Hippocampal formation (tissue), 2 donors: Measurements from ENCODE around the gene NEXN.

Source experiments
- DNase-seq, 2 donors: peaks; one replicate each; lab custom pipeline; 2025; lab: John Stamatoyannopoulos, UW

Gene NEXN

DNA sequence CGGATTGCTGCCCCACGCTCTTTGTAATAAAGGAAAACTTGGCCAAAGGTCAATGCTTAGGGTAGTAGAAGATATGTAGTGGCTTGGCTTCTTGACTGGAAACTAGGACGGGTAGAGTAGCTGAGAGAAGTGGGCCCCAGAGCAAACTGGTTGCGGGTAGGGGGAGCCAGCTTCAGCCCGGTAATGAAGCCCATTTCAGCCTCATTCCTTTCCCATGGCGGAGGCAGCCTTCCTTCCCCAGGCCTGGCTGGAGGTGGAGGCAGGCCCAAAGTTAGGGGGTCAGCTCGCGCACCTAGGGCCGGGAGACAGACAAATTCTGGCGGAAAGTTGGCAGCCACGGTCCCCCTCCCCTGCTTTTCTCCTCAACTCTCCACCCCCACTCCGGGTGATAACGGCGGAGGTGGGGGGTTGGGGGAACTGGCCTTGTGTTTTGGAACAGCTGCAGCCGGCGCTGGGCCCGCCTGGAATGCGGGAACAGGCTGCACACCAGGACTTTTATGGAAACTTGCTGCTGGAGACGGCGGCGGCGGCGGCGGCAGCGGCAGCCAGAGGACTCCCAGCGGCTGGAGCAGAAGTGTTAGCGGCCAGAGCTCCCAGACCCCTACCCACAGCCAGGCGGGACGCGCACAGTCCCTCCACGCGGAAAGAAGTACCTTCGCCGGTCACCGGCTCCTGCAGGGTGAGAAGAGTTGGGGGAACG is at the start of gene NEXN:
Gene NEXN (plus strand): TSS at position 544 of the 700 bp plus-strand sequence. CDS start 27,483 bp downstream, outside the sequence.
- peak in 1 of 2 donors; percentile 49 for DNase-seq

DNA sequence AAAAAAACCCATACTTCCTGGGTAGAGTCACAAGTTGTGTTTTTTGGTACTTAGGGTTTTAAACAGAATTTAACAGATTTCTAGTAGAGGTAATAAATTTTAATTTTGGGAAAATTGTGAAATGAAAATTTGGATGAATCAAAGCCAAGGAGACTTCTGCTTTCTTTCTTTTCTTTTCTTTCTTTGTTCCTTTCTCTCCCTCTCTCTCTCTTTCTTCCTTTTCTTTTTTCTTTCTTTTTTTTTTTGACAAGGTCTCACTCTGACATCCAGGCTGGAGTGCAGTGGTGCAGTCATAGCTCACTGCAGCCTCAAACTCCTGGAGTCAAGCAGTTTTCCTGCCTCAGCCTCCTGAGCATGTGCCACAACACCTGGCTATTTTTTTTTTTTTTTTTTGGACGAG is 46.9 kb upstream of the NEXN start:
- no peak for DNase-seq

DNA sequence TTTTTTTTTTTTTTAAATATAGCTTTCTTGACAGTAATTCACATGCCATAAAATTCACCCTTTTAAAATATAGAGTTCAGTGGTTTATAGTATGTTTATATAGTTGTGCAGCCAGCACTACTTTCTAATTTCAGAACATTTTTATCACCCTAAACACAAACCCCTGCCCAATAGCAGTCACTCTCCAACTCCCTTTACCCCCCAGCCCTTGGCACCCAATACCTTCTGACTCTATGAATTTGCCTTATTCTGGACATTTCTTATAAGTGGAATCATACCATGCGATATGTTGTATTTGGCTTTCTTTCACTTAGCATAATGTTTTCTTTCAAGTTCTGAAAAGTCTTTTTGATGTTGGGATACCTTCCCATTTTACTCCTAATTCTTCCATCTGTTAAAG is 42.5 kb upstream of the NEXN start:
- DNase-seq: no peak

DNA sequence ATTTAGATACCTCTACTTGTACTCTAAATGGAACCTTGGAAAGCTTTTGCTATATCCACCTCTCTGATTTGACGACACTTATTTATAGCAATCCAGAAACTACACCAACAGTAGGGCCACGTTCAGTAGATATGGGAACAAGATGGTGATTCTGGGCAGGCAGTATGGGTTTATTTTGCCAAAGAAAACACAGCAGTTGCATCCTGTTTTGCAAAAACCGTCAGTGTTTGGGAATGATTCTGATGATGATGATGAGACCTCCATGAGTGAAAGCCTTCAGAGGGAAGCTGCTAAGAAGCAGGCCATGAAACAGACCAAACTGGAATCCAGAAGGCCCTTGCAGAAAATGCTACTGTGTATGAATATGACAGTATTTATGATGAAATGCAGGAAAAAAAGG is 41.5 kb upstream of the NEXN start:
- DNase-seq: no peak

DNA sequence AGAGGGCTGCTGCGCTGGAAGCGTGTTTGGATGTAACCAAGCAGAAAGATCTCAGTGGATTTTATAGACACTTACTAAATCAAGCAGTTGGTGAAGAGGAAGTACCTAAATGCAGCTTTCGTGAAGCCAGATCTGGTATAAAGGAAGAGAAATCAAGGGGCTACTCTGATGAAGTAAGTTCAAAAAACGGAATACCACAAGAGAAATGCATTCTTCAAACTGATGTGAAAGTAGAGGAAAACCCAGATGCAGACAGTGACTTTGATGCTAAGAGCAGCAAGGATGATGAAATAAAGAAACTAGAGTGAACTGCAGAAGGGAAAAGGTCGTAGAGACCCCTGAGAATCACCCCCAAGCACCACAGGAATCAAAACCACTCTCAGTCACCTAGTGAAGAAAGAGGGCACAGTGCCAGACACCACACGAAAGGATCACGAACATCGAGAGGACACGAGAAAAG is 40.8 kb upstream of the NEXN start:
- DNase-seq: no peak

DNA sequence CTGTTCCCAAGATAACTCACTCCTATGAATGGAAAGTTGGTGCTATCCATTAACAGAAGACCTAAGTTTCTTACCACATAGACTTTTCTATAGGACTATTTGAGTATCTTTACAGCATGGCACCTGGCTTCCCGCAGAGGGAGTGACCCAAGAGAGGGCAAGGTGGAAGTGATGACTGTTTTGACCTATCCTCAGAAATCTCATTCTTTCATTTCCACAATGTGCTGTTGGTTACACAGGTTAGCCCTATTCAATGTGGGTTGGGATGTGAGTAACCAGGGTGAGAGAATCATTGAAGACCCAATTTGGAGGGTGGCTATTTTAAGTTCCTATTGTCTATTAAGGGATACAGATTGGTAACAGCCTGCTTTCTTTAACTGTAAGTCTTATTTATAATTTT is 38.3 kb upstream of the NEXN start:
- no peak for DNase-seq

DNA sequence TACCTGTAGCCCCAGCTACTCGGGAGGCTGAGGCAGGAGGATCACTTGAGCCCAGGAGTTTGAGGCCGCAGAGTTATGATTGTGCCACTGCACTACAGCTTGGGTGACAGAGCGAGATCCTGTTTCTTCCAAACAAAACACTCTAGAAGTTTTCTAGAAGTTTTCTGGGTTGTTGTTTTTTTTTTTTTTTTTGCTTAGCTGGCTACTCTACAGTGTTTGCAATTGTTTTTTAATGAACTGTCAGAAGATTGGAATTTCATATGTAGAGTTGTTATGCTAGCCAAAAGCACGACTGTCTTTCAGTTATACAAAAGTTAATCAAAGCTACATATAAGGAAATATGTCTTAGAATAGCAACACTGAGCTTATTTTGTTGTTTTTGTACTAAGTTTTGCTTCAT is 30.9 kb upstream of the NEXN start:
- DNase-seq: no peak

DNA sequence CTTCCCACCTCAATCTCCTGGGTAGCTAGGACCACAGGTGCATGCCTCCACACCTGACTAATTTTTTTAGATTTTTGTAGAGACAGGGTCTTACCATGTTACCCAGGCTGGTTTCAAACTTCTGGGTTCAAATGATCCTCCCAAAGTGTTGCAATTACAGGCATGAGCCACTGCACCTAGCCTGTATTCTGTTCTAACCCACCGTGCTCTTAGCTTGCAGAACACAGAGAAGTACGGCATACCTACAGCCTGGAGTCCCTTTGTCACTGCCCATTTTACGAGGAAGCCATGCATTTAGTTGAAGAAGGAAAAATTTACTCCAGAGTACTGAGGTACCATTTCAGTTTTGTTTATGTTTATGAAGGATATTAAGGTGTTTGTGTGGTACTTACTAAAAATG is 29.7 kb upstream of the NEXN start:
- DNase-seq: no peak

DNA sequence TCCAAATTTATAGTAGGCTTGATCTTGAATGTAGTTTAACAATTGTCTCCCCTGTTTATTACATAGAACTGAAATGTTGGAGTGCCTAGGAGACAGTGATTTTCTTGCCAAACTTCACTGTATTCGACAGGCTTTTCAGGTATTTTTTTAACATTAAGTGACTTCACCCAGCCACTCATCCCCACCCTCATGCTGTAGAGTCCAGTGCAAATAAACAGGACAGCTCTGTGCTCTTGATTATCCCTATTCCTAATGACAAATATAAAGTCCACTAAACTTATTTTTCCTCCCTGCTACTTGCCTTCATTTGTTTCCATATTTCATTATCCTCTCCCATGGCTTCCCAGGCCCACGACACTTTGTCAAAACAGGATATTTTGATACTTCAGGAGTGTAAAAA is 29.2 kb upstream of the NEXN start:
- DNase-seq: no peak

DNA sequence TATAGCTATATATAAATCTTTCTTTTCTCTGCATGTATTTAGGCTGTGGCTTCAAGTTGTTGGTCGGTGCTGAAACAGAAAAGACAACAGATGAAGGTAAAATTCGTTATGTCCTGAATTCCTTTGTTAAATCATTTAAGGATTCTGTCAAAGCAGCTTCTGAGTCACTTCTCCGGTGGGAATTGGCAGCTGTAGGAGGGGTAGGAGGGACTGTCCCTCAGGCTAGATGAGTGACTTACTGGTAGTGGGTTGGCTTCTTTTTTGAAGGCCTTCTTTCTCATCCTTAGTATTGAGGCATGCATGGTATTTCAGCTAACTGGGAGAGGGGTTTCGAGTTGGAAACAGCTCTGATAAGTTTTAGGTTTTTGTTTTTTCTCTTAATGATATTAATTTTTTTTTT is 22.1 kb upstream of the NEXN start:
- DNase-seq: no peak

DNA sequence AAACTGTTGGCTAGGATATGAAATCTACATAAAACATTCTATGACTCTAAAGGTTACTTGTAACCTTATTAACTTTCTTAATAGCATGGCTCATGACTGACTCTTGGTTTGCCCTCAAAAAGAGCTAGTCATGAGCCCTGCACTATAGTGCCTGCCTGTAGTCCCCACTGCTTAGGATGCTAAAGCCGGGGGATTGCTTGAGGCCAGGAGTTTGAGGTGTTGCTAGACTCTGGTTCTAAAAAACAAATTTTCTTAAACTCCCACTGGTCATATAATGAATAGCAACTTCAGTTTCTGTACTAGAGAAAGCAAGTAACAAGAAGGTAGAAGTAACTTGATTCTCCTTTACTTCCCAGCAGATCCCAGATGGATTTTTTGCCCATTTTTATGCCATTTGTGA is 15.8 kb upstream of the NEXN start:
- no peak for DNase-seq

DNA sequence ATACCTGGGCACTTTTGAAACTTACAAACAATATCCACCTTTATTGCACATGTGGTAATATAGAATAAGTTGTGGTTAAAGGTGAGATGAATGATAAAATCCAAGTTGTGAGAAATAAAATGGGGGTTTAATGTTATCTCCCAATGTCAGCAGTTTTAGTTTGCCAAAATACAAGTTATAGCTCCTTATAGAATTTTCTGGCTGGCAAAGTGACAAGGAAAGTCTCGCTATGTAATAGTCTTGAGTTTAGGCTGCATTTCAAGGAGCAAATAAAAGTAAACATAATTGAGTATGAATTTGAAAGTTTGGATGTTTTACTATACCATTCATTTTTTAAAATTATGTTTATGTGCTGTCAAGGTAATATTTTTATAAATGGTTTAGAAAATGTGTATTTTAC is 15.0 kb upstream of the NEXN start:
- DNase-seq: no peak

DNA sequence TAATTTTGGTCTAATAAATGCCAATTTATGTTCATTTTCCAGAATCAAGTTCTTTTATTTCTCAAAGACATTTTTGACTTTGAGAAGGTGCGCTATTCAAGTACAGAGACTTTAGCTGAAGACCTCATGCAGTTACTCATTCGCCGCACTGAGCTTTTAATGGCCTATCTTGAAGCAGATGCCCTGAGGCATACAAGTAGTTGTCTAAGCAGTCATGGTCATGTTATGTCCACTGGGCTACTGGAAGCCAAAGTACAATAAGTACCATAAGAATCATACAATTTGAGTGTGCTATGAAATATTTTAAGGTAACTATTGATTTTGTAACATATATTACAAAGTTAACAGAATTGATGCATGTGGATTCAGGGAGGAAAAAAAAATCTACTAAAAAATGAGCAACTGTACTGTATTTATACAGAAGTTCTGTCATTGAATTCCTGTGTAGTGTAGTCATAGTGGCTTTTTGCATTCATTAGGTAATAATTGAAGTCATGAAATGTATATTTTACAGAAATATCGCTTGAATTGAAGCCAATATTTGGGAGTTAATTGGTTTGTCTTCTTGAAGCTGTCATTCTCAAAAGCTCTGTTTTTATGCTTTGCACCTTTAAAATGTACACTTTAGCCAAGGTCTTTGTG is 13.5 kb upstream of the NEXN start:
- DNase-seq: no peak

DNA sequence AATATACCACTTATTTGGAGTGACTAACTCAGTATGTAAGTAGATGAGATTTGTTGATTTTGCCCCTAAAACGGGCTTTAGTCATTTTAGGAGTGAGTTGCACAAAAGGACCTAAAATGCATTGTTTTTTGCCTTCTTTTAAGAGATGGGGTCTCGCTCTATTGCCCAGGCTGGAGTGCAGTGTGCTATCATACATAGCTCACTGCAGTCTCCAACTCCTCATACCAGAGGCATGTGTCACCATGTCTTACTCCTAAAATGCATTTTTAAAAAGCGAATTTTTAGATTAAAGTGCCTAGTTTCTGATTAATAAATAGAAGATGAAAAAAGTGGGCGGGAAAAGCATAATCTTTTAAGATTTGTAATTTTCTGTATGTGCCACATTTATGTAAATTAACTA is 11.5 kb upstream of the NEXN start:
- no peak for DNase-seq

DNA sequence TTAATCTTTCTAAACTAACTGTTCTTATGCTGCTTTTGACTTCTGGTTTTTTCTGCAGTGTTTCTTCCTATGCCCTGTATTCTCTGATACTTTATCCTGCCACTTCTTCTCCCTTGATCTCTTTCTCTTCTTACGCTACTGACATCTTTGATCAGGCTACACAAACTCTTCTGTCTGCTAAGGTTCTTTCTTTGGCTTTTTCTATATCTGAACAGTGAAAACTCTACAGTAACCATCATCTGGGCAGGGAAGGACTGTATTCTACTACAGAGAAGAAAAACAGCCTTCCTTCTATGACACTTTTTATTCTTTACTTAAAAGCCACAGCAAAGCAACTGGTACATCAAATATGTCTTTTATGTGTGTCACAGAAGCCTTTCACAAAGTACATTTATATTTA is 7.4 kb upstream of the NEXN start:
- no peak for DNase-seq

DNA sequence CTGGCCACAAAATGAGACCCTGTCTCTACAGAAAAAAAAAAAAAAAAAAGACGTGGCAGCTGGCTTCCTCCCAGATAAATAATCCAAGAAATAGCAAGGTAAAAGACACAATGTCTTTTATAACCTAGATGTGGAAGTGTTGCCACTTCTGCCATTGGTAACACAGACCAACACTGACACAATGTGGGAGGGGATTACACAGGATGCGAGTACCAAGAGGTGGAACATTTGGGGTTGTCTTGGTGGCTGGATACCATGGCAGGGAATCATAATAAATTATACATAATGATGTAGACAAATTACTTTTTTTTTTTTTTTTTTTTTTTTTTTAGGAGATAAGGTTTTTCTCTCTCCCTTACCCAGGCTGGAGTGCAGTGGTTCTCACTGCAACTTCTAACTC is 6.0 kb upstream of the NEXN start:
- no peak for DNase-seq

DNA sequence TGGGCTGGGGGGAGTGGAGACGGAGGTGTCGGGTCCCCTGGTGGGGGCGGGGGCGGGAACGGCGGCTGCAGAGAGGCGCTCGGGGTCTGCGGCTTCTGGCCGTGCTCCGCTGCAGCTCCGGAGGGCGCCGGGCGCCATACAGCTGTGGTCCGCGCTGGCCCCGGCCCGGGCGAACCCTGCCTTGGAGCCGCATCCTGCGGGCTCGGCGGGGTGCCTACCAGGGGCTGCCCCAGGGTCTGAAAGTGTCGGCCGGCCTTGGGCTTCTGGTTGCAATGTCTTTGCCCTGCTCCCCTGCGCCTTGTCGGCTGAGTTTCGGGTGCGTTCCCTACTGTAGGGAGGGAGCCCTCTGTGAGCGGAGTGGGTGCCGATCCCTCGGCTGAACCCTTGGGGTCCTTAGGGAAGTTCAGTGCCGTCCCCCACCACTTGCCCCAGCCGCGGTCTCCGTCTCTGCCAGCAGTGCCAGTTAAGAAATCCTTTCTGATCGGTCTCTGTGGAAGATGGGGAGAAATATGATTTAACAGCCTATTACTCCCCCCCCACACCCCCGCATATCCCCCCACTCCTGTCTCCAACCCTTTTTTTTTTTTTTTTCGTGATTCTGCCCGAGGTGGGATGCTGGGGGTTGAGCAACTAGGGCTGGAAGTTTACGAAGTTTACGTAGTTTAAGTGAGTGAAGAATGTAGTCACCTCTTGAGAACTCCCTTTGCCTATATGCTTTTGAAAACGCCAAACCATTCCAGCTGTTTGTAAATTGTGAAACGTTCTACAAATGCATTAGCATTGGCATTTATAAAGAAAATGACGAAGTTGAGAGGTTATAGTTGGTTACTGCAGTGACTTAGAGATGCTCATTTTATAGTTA is 588 bp downstream of the NEXN start:
- no peak for DNase-seq

DNA sequence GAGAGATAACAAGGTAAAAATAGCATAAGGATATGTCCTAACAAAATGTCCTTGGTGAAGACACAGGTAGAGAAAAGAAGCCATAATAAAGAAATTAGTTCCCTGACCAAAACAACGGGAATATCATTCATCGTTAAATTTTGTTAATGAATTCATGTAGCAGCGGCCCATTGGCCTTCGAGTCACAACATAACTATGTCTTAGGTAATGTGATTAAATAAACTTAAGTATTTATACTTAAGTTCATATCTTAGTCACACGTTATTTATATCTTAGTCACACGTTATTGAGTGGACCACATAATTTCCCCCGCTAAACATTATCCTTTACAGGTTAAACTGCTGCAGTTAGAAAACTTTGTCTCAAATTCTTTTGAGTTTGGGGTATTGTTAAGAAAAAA is 1.2 kb downstream of the NEXN start:
- DNase-seq: no peak

DNA sequence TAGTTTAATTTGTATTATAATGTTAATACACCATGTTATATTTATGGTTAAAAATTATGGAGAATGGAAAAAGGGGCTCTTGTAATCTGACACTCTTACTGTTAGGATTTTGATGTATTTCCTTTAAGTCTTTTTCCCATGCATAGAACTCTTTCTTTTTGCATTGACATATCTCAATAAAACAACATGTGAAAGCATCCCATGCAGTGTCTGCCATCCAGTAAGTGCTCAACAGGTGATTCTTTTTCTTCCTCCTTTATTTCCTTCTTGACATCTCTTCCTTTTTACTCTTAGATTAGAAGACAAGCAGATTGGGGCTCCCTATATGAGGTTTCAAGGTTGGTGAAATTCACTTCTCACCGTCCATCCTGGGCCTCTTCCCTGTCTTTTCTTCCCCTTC is 2.8 kb downstream of the NEXN start:
- DNase-seq: no peak

DNA sequence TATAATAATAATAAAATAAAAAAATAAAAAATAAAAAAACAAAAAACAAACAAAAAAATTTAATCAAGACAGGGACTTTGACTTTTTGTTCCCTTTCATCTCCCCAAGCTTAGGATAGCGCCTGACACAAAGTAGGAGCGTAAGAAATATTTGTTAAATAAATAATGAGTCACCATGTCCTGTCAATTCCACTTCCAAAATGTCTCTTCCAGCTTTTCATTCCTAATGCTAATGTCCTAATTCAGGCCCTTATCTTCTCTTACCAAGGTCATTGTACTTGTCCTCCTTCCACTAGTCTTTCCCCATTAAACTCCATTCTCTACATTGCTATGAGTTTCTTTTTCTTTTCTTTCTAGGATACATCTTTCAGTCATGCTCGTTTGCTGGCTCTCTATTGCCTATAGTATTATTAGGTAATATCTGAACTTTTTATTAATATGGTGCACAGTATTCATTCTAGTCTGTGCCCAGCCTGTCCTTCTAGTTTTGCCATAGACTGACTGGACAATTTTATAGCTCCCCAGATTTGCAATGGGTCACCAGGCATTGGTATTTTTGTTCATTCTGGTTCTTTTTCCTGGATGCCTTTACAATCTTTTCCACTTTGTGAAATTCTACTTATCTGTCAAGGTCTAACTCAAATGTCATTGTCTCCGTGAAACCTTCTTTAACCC is 11.4 kb downstream of the NEXN start:
- no peak for DNase-seq

DNA sequence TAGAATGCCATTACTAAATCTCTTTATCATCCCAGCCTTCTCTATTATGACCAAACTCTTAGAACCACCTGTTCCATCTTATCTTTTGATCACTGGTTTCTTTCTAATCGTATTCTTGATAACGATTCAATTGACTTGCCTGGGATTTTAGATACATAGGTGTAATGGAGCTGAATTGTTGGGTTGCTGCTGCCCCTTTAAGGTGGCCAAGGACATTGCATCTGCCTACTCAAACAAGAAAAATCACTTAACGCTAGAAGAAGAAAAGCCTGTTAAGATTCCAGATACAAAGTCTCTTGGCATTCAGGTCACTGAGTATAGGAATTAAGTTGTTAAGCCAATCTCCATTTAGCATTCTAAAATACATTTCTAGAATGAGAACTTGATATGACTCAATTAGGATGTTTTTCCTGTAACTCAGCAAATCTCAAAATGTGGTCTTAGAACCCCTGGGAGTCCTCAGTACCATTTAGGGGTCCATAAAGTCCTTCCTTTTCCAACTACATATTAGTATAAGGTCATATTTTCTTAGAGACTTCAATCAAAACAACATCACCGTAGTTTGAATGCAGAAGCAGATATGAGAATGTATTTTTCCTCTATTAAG is 12.4 kb downstream of the NEXN start:
- peak; percentile 6 to 52 for DNase-seq

DNA sequence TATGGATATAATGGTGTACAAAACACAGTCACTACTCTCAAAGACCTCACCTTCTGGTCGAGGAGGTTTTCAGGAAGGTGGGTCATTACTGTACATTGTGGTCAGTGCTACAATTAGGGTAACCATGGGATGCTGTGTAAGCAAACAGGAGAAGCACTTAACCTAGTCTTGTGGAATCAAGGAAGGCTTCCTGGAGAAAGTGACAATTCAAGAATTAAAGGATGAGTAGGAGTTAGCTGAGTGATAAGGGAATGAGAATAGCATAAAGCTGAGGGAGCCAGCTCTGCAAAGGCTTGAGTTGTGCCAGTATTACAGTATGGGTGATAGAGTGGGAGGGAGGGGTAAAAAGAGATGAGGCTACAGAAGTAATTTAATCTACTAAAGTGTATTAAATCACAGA is 17.2 kb downstream of the NEXN start:
- DNase-seq: no peak
